ENCODE data around the gene RETSAT.
"Not testable (repeated sequence)": the region's sequence is repeated elsewhere in the genome, so short reads cannot be mapped to it uniquely, and the experiment has no call there.

GRCh38 chr2:85362653-85363387, 8.5 kb upstream of the RETSAT start:
- not testable (repeated sequence) for TF ChIP-seq EGR2 (tag by site-specific recombination; IDR thresholded peaks at IDR 0.05; ENCODE audit: low read depth); SP2 (tag by site-specific recombination; IDR thresholded peaks at IDR 0.05); ZNF274 (IDR thresholded peaks at IDR 0.05; ENCODE audit: low read length); ZNF274 (tag by site-specific recombination; IDR thresholded peaks at IDR 0.05; ENCODE audit: borderline replicate concordance); ZSCAN18 (tag by site-specific recombination; IDR thresholded peaks at IDR 0.05); ZNF24 (tag by site-specific recombination; IDR thresholded peaks at IDR 0.05); SETDB1 (IDR thresholded peaks at IDR 0.05; ENCODE audit: insufficient read length, low read length); PRDM4 (tag by site-specific recombination; IDR thresholded peaks at IDR 0.05); CTCF (tag by site-specific recombination; IDR thresholded peaks at IDR 0.05); BCL11A (tag by site-specific recombination; IDR thresholded peaks at IDR 0.05; ENCODE audit: low read depth)

Data from HEK293 (cell line).